NCI-H1930 (cell line): ENCODE measurements around the gene PCBP3.
"Not testable (repeated sequence)": the region's sequence is repeated elsewhere in the genome, so short reads cannot be mapped to it uniquely, and the experiment has no call there.

Source experiments
- DNase-seq, 2 experiments: peaks; one replicate each; lab custom pipeline; 2025; lab: John Stamatoyannopoulos, UW

The PCBP3 gene

DNA sequence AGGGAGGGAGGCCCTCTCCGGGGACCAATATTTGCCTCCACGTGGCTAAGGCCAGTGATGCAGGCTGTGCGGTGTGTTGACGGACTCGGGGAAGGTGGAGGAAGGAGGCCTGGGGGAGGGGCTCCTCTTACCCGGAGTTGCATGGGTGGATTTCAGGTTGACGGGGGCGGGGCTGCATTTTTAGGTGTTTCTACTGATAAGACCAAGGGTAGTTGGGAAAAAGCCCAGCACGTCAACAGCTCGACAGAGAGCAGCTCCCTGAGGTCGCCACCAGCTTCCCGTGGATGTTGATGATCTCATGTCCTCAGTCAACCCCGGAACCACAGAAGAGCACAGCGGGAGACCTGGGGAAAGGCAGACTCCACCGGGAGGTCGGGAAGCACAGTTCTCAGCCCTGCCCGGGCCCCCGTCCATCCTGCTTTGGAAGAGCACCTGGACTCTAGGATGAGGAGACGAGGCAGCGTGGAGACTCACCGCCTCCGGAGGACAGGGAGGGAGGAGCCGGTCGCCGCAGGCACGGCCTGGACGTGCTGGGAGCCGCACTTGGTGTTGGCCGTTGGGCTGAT, 305.1 kb downstream of the PCBP3 start:
- DNase-seq = no peak

DNA sequence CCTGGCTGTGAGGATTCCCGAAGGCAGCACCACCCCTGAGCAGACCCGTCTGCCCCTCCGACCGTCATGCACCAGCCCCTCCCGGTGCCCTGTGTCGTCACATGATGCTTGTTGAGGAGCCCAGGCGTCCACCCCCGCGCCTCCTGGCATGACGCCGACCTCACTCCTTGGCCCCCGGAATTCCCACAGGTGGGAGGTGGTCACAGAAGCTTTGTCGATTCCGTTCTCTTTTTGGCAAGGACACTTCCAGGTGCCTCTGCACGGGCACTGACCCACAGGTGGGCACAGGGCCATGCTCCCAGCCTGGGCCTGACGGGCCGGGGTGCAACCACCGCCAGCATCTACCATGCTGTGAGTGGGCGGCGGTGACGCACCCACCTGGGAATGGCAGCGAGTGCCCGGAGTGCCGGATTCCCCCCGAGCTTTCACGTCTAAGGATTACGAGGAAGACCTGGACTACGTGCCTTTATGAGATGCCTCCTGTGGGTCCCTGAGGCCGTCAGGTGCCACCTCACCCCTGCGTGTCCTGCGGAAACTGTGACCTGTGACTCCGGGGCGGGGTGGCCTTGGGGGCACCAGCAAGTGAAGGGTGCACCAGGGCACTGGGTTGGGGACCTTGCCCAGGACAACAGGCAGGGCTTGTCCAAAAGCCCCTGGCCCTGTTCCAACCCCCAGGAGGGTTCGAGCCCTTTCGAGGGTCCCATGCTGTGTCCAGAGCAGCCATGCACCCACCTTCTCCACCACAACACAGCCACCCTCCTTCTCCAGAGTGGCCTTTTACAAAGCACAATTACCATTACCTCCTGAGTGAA, 306.6 kb downstream of the PCBP3 start:
- DNase-seq = no peak

DNA sequence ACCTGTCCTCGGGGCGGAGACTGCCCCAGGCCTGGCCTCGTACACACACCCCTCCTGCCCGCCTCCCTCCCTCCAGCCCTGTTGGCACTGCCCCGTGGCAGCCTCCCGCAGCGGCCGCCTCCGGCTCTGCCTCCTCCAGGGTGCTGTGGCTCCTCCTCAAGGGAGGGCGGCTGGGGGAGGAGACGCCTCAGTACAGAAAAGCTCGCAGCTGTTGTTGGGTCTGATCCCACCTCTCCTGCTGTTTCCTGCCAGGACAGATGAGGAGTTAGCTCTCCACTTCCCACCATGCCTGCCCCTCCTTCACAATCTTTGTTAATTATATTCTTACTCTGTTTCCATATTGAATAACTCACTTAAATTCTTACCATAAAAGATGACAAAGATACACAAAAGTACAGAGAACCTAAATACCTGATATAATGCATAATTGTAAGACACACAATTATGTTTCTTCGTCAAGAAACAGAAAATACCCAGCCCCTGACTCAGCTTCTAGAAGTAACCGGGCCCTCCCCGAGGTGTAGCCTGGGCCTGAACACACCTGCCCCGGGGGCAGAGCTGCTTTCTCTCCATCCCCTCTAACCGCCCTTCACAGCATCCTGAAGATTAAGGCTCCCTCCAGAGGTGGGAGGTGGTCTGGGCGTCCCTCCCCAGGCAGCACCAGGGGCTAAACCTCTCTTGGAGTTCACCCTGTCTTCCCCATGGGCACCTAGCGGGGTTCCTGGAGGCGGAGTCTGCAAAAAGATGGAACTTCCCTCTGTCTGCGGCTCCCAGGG, 307.4 kb downstream of the PCBP3 start:
- DNase-seq = no peak

DNA sequence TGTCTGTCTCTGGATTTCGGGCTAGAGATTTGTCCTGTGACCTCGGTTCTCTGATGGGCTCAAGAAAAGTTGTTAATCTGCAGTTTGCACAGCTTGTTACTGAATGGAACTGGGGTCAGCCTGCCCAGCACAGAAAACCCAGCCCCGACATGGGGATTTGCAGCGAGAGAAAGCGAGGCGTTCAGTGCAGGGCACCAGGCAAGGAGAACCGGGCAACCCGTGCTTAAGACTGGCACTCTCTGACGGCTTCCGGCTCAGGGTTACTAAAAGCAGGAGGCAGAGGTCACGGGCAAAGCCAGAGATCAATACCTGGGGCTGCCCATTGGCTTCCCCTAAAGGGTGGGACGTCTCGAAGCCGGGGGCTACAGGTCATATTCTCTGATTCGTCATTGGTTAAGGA, 308.2 kb downstream of the PCBP3 start:
- no peak for DNase-seq

DNA sequence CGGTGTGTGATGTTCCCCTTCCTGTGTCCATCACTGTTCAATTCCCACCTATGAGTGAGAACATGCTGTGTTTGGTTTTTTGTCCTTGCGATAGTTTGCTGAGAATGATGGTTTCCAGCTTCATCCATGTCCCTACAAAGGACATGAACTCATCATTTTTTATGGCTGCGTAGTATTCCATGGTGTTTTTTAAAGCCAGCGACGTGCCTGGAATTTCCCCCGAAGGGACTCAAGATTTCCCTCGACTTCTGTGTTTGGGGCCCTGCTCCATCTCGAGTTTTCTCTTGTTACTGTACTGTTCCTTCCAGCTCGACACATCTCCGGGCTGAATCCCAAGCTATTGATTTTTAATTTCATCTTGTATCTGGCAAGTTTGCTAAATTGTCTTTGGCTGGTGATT, 309.0 kb downstream of the PCBP3 start:
- not testable (repeated sequence) for DNase-seq

DNA sequence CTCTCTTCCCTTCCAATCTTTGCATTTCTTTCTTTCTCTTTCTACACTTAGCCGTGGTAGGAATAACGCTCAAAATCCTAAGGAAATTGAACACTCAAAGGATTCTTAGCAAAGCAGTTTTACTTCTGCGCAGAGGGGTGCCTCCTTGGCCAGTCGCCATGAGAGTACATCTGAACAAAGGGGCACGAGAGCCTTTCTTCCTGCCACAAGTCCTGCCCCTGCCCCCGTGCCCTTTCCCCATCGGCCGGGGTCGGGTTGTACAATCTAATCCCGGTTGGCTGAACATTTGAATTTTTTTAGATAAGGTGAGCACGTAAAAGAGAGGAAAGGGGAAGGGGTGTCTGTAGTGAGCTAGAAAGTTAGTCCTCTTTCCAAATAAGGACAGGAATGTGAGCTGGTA, 309.4 kb downstream of the PCBP3 start:
- no peak for DNase-seq

DNA sequence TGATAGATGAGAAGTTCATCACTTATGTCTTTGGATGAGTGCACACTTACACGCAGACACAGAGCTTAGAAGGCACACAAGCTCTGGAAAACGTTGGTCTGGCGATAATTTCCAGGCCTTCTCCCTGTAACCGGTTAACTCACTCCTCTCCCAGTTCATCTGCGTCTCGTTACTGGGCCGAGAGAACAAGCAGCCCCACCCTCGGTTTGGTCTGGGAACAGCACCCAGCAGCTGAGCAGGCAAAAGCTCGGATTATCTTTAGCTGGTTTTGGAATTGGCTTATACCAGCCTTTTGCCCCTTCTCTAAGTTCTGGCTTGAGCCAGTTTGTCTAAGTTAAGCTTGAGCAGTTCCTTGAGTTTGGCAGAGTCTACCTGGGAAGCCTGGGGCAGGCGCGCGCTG, 310.7 kb downstream of the PCBP3 start:
- no peak for DNase-seq

DNA sequence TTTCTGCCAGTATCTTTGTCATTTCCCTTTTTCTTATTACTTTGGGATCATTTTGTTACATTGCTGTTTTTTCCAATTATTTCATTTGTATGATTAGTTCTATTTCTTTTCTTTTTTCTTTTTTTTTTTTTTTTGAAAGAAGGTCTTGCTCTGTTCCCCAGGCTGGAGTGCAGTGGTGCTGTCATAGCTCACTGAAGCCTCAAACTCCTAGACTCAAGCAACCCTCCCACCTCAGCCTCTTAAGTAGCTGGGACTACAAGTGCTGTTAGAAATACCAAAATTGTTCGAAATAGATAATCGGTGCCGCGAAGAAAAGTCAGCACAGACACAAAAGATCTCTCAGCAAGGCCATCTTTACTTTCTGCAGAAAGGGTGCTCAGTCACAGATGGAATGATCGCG, 311.4 kb downstream of the PCBP3 start:
- DNase-seq = no peak

DNA sequence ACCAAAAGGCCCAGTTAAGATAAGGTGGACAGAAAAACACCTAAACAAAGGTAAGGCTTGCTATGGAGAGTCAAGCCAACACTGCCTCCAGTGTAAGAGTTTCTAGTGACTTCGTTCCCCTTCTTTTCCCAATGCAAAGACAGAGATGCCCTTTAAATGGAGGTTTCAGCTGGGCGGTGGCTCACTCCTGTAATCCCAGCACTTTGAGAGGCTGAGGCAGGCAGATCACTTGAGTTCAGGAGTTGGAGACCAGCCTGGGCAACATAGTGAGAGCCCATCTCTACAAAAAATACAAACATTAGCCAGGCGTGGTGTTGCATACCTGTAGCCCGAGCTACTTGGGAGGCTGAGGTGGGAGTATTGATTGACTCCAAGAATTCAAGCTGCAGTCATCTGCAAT, 314.0 kb downstream of the PCBP3 start:
- DNase-seq = no peak

DNA sequence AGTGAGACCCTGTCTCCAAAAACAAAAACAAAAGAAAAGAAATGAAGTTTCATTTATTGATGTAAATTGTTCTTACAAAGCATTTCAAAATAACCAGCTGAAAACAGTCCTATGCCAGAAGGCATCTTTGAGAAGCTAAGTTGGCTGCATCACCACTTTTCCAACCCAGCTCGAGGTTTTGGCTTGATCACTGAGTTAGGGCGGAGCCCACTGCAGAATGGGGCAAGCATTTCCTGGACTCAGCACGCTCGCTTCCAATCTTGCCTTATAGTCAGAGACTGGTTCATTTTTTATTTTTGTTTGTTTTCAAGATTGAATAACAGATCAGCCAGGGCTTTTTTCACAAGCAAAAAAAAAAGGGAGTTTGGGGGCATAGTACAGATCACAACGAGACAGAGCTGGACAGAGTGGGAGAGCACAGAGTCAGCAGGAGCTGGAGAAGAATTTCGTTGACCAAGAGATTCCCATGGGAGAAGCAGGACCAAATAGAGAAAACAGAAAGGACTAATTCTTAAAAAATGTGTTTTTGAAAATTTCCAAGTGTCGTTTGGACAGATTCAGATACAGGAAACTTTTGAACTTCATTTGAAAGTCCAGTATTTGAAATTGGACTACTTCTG, 314.6 kb downstream of the PCBP3 start:
- no peak for DNase-seq

DNA sequence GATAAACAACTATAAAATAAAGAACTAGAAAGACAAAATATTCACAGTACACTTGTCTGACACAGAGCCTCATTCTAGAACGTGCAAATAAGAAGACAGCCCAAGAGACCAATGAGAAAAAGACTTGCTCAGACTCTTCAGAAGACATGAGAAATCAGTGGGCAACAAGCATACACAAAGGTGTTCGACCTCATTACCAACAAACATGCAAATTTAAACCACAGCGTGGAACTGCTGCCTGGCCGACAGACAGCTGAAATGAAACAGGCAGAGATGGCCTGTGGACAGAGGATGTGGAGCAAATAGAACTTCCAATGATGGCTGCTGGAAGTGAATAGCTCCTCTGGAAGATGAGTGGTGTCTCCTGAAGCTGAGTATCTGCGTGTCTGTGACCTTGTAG, 315.7 kb downstream of the PCBP3 start:
- no peak for DNase-seq

DNA sequence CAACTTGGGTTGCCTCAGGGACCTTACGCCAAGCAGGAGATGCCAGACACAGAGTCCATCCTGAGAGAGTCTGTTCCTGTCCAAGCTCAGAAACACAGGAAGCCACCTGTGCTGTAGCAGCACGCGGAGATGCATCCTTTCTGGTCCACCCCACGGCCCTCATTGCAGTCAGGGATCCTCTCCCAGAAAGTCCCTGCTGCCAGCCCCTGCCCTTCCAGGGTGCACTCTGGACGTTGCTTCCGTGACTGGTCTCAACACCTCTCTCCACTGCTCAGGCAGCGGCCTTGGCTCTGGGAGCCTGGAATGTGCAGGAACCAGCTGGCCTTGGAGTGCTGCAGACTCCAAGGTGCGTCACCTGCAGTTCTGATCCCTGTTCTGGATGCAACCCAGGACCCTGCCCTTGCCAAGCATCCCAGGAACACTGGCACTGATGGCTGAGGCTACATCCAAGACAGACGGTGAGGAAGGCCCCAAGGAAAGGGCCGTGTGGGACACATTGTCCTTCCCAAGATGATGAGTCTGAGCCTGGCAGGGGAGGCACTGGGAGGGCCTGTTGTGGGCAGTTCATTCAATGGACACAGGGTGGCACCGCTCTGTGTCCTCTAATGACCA, 316.4 kb downstream of the PCBP3 start:
- DNase-seq = no peak

DNA sequence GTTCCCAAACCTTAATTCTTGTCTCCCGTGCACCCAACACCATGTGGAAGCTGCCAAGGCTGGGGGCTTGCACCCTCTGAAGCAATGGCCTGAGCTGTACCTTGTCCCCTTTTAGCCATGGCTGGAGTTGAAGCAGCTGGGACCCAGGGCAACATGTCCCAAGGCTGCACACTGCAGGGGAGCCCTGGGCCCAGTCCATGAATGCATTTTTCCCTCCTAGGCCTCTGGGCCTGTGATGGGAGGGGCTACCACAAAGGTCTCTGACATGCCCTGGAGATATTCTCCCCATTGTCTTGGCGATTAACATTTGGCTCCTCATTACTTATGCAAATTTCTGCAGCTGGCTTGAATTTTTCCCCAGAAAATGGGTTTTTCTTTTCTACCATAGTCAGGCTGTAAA, 317.9 kb downstream of the PCBP3 start:
- DNase-seq = not testable (repeated sequence)

DNA sequence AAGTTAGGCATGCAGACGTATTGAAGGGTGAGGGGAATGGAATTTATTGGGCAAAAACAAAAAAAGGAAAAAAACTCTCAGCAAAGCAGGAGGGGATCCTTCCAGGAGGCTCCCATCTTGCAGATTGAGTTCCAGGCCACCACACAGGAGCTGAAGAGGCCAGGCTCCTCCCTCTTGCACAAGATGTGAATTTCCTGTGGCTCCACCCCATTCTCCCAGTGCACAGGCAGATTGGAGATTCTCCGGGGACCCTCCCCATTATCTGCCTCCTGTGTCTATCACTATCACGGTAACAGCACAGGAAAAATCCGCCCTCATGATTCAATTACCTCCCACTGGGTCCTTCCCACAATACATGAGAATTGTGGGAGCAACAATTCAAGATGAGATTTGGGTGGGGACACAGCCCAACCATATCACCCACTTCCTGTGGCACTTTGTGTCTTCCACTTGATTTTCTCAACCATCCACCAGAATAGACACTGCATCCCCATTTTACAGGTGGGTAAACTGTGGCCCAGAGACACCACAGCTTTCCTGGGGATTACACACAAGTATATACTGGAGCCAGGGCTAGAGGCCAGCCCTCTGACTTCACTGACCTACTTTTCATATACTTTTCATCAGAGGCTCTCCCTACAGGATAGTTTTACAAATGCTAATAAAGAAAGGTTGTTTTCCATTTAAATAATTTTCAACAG, 319.2 kb downstream of the PCBP3 start:
- DNase-seq = no peak

DNA sequence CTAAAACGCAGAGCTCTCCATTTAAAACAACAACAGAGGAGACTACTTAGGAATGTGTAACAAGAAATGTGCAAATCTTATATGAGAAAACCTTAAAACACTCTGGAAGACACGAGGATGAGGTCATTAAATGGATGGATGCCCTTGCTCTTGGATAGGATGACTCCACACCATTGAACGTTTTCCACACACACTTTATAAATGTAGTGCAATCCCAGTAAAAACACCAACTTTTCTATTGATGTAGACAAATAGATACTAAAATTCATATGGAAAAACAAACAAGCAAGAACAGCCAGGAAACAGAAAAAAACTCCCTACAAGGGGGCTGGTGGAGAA, 319.7 kb downstream of the PCBP3 start:
- no peak for DNase-seq

DNA sequence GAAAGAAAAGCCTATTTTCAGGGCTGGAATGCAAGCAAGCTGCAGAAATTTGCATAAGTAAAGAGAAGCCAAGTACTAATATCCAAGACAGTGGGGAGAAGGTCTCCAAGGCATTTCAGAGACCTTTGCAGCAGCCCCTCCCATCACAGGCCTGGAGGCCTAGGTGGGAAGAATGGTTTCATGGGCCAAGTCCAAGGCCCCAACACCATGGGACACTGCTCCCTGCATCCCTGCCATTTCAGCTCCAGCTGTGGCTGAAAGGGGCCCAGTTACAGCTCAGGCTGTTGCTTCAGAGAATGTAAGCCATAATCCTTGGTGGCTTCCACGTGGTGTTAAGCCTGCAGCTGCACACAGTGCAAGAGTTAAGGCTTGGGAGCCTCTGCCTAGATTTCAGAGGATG, 321.1 kb downstream of the PCBP3 start:
- no peak for DNase-seq

DNA sequence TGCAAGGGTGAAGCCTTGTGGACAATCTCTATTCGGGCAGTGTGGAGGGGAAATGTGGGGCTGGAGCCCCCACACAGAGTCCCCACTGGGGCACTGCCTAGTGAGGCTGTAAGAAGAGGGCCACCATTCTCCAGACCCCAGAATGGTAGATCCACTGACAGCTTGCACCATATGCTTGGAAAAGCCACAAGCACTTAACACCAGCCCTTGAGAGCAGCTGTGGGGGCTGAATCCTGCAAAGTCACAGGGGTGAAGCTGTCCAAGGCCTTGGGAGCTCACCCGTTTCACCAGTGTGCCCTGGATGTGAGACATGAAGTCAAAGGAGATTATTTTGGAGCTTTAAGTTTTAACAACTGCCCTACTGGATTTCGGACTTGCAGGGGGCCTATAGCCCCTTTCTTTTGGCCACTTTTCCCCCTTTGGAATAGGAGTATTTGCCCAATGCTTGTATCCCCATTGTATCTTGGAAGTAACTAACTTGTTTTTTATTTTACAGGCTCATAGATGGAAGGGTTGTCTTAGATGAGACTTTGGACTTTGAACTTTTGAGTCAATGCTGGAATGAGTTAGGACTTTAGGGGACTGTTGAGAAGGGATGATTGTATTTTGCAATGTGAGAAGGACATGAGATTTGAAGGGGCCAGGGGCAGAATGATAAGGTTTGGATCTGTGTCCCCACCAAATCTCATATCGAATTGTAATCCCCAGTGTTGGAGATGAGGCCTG, 321.7 kb downstream of the PCBP3 start:
- no peak for DNase-seq

DNA sequence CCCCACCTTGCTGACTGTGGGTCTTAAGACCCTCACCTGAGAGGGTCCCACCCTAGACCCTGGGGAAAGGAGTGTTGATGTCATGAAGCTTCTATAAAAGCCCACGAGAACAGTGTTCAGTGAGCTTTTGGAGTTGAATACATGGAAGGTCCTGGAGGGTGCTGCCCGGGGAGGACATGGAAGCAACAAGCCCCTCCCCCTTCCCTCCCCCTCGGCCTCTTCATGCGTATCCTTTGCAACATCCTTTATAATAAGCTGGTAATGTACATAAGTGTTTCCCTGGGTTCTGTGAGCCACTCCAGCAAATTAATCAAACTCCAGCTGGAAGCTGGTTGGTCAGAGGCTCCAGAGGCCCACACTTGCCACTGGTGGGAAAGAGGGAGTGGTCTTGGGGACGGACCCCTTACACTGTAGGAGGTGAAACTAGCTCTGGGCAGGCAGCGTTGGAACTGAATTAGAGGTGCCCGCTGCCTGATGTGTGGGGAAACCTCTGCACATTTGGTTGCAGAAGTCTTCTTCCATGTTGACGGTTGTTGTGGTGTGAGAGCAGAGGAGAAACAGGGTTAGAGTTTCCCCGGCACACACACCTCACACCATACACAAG, 323.4 kb downstream of the PCBP3 start:
- no peak for DNase-seq

DNA sequence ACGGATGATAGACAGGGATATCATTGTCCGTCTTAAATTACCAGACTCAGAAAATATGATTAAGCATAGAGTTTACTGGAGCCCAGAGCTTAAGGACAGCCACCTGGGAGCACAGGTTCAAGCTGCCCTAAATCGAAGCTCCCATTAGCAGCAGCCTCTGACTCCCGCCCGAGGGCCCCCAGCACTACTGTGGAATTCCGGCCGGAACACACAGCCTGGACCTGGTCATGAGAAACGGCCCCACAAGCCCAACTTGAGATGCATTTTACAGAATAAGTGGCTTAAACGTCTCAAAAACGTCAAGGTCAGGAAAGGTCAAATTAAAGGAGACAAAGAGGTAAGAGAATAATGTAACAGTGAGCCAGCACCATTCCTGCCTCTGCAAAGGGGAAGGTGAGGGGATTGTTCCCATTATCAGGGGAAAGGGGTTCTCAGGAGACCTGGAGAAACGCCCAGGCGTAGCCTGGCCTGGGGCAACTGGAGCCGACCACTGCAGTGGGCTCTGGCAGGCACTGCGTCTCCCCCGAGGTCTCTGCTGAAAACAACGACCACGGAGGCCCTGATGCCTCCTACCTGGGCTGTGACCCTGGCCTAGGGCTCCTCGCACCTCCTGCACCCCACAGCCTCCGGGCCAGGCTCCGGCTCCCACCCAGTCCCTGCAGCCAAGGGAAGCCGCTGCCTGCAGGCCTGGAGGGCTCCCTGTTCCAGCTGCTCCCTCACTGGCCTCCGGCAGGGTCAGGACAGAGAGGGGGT, 326.6 kb downstream of the PCBP3 start:
- no peak for DNase-seq
